HG03060 (cell line): Measurements from ENCODE around the gene RBM20.

Experiments used
- ATAC-seq: cut with Tn5 transposase; IDR thresholded peaks from one replicate; pipeline ENCODE4 v1.9.1; 2021; ENCODE audit warnings: low read depth, moderate number of reproducible peaks; ENCODE audit not compliant: unreplicated experiment

The RBM20 gene

DNA sequence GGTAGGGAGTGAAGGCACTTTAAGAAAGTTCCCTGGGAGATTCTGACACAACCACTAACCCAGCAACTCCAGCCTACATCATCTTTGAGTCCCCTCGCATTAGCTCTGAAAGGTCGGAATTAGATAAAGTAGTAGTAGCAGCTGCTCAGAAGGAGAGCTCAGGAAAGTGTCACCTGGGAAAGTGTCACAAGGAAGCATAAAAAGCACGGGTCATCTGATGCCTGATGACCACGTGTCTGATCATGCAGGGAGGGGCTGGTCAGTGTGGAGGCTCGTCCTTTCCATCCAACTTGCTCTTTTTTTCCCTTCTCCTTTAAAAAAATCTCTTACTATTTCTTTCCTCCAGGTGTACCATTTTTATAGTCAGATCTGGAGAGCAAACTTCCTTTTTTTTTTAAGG is 180.5 kb downstream of the RBM20 start:
- no peak for ATAC-seq

DNA sequence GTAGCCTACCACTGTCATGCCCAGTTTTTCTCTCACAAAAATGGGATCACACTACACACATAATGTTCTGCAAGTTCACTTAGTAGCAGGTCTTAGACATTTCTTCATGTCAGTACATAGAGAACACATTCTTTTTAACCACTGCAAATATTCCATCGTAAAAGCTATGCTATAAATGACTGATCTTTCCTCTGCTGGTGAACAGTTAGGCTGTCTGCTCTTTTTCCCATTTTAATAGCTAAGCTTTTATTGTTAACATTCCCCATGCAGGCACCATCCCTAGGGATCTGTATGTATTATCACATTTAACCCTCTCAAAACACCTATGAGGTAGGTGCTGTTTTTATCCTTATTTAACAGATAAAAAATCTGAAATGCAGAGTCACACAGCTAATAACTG is 181.4 kb downstream of the RBM20 start:
- ATAC-seq: no peak

DNA sequence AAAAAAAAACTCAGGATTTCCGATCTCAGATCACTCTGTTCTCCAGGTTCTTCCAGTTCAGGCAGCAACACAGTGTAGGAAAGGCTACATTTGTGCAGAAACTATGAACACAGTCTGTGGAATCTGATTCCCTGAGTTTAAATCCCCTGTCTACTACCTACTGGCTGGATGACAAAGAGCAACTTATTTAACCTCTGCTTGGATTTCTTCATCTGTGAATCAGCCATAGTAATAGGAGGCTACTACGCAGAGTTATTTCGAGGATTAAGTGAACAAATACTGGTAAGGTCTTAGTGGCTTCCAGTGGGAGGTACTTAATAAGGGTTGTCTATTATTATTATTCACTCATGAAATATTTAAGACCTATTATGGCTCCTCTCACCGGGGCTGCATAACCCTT is 183.3 kb downstream of the RBM20 start:
- no peak for ATAC-seq

DNA sequence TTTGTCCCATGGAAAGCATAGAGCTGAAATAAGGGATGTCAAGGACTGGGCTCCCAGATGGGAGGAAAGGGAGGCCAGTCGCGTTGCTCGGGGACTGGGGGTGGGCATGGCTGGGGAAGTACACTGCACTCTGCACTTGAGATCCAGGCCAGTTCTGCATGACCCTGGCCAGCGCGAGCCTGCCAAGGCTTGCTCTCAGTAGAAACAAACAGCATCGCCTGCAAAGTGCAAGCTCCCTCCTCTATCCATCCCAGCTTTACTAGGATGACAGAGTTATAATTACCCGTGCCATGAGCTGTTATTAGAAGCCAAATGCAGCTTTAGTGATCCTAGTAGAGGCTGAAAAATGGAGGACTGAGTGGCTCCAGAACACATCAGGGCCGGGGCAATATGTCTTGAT is 183.7 kb downstream of the RBM20 start:
- no peak for ATAC-seq

DNA sequence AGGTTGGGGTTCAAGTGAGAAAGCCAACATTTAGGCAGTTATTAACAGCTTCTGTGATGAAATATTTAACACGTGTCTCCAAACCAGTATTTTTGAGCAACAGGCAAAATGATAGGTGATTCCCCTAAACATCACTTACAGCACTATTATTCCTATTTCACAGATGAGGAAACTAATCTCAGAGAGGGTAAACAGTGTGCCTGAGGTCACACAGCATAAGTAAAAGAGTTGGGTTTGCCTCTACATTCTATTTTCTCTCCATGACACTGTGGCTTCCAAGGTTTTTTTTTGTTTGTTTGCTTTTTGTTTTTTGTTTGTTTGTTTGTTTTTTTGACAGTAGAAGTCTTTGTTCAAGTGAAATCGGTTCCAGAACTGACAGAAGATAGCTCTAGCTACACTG is 184.4 kb downstream of the RBM20 start:
- ATAC-seq: no peak

DNA sequence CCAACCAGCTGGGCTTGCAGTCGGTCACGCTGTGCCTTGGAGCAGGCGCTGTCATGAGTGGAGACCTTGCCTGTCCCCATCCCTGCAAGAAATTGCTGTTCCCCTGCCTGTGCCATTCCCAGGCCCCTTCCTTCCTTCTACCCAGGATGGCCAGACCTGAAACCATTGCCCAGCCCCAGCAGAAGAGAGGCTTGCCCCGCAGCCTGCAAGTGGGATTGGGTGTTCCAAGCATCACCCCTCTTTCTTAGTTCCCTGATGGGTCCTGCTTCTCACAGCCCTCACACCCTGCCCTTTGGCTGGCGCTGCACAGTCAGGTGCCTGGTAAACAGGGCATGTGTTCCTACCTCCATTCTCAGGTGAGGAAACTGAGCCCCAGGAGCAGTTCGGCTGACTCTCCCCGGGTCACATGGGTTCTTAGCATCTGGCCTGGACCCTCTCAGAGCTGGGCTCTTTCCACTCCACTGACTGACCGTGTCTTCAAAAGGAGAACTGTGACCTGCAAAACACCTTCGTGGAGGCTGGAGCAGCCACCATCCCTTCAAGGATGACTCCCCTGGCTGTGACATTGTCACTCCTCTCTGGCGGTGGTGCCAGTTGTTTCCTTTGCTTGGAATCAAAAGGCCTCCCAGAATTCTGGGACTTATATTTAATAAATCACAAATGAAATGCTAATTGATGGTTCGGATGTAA is 185.7 kb downstream of the RBM20 start:
- no peak for ATAC-seq

DNA sequence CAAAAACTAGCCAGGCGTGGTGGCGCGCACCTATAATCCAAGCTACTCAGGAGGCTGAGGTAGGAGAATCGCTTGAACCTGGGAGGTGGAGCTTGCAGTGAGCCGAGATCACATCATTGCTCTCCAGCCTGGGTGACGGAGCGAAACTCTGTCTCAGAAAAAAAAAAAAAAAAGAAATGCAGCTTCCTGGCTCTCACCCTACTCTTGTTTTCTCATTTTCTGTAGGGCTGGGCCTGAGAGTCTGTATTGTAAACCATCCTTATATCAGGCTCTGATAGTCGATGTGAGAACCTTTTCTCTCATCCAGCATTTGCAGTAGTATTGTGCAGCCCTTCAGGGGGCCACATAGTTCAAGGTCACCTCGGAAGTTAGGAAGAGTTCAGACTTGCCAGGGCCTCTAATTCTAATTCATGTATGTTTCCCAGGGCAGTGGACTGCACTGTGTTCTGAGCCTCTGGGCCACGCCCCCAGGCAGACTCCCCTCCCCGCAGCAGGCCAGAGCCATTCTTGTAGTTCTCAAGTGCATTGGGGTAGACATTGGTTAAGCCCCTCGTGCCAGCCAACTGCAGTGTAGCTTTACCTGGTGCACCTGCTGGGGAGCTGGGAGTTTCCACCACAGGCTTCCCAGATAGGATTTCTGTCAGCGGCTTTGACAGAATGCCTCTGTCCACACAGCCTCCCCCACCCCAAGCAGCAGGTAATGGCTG is 189.3 kb downstream of the RBM20 start:
- ATAC-seq: no peak

DNA sequence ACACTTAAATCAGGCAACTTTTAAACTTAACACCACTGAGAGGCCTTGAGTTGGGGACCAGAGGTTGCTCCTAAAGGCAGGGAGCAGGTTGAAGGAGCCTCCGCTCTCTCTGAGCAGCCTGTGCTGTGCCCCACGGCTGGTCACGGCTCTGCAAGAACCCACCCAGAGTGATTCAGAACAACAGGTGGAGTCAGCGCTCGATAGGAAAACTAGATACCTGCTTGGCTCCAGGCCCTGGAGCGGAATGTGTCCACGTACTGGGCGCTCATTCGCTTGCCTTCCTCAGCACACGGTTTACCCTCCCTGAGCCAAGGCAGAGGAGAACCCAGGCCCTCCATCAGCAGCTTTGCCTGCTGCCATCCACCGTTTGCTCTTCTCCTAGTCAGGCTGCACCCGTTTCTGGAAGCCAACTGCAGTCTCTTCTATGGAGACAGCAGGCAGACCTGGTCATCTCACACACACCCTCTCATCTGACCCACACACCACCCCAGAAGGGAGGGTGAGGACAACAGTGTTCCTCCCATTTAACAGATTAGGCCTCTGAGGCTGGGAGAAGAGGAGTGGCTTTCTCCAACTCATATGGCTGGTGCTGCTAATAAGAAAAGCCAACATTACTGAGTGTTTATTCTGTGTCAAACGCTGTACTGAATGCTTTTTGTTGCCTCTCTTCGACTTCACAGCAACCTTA is 189.9 kb downstream of the RBM20 start:
- ATAC-seq: no peak

DNA sequence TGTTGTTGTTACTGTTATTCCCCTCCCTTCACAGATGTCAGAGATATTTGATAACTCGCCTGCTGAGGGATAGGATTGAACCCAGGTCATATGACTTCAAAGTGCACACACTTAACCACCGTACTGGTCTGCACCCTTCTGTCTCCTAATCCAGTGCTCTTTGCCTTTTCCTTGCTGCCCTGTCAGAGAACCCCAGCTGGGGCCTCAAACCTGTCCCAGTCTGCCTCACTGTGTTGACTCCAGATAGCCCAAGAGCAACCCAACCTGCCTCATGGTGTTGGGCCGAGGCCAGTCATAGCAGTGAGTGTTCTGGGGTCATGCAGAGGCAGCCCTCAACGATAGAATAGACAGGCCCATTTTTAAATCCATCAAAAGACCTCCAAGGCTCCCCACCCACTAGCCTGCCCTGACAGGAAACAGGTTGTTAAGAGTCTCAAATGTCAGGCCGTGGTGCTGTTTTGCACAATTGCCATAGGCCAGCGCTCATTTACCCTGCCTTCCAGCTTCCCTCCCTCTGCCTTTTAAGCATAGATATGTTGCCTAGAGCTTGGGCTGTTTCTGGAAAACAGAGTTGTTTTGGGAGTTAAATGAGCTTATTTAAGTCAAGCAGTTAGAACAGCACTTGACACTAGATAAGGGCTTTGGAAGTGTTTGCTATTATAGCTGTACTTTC is 190.6 kb downstream of the RBM20 start:
- ATAC-seq: no peak

DNA sequence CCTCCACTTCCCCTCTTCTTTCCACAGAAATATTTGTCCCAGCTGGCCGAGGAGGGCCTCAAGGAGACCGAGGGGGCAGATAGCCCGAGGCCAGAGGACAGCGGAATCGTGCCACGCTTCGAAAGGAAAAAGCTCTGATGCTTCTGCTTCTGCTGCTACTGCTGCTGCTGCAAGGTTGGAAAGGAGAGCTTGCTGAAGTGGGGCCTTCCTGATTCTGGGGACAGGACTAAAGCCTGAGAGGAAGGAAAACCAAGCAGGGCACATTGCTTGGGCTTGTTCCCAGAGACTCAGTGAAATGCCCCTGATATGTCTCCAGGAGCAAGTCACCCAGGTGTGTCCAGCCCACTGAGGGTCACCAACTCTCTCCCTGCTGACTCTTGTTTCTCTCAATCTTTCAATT is 191.7 kb downstream of the RBM20 start:
- no peak for ATAC-seq

DNA sequence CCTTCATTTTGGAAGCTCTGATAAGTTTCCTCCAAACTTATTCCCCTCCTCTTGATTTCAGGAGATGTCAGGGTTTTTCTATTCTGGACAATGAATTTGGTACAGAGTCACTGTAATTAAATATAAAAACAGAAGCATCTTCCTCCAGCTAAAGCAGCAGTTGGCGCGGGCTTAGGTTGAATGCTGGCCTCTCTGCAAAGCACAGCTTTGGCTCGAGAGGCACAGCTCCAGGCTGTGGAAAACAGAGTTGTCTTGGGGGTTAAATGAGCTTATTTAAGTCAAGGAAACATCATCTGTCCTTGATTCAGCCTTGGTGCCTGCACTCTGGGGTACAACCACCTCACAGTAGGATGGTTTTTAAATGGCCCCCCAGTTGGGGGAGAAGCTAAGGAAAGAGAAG is 192.6 kb downstream of the RBM20 start:
- ATAC-seq: no peak

DNA sequence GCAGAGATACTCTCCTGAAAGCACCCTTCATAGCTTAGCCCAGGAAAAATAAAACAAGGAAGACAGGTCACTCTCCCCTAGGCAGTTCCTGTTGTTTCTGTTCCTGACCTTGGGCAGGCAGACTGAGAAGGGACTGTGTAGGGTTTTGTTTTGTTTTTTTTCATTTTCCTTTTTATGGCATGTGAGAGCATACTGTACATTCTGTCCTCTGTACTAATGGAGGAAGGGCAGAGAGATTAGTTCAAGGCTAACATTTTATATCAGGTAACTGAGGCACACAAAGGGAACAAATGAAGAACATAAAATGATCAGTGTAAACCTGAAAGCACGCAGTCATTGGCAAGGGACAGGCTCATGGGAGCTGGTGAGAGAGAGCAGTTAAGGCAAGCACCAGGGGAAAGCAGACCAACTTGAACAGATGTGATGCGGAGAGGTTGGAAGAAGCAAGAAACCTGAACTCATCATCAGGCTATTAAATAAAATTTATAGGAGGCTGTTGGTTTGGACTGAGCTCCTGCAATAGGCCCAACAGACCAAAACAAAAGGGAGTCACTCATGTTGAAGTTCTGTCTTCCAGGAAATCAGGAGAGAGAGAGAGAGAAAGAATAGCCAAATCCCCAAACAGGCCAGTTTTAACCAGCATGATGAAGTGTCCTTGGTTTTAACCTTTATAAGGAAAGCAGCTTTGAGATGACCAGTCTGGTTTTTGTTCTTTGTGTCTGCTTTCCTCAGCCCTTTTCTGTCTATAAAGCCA is 193.5 kb downstream of the RBM20 start:
- no peak for ATAC-seq

DNA sequence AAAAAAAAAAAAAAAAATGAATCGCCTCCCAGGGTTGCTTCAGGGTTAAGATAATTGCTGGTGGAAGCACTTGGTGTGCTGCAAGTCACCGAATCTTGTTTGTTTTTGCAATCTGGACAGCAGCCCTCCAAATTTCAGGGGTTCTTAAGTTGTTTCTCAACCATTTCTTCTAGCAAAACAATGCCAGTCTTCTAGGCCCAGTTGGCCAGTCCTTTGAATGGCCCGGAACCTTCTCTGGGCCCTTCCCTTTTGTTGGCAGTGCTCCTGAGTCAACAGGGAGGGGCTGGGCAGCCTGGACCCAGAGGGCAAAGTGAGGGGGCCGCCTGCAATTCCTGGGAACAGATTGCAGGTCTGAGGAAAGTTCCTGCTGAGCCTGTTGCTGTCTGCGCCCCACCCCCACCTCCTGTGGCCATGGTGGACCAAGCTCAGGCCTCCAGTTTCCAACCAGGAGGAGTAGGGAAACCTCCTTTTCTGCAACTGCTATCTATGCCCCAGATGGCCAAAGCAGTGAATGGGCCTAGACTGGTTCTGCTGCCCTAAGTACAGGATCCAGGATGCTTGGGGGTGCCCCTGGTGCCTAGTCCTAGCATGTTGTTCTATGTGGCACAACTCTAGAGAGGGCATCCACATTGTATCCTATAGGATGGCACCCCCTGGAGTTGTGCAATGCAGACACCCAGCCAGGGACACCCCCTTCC is 196.2 kb downstream of the RBM20 start:
- ATAC-seq: no peak

DNA sequence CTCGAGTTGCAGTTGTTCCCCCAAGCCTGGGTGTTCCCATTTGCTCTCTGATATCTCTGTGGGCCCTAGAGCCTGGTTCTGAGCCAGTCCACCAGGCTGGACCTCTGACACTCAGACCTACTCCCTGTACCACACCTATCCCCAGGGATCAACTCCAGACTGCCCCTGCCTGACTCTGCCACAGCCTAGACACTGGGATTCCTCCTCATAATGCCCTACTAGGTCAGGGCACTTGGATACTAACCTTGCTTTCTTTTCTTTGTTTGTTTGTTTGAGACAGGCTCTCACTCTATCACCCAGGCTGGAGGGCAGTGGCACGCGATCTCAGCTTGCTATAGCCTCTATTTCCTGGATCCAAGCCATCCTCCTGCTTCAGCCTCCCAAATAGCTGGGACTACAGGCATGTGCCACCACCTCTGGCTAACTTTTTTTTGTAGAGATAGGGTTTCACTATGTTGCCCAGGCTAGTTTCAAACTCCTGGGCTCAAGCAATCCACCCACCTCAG is 196.8 kb downstream of the RBM20 start:
- ATAC-seq: no peak

DNA sequence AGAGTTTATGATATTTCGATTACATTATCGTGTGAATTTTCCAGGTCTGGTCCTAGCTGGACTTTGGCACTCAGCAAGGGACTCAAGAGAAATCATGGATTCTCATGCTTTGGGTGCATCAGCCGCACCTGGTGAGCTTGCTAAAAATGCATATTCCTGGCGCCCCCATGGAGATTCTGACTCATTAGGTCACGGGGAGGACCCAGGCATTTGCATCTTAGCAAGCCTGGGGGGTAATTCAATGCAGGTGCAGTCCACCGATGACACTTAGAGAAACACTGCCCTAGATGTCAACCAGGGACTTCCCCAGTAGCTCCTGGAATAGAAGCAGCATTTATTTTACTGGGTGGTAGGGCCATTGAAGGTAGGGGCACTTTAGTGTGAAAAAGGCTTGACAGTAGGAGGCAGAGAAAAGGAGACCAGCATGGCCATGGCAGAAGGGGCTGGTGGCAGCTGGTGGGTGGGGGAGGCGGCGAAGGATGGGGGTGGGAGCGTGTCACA is 197.7 kb downstream of the RBM20 start:
- ATAC-seq: peak; percentile 55

DNA sequence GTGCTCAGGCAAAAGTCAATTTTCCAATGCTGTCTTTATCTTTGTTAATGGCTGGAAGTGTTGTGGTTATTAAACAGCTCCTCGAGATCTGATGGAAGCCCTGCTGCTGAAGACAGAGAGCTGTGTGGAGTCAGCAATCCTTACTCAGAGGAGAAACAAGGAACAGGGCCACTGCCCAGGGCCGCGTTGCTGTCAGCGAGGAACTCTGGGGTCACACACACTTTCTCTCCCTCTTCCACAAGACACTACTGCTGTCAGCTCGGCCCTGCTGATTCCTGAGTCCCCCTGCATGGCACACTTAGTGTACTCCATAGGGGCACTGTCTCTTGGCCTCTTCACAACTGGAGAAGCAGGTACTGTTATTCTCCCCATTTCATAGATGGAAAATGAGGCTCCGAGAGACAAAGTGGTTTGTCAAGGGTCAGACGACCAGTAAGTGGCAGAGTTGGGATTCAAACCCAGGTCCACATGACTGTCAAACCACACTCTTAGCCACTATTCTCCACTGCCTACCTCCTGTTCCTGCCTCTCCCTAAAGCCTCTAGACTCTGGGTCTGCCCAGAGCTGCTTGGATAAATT is 198.3 kb downstream of the RBM20 start:
- no peak for ATAC-seq

DNA sequence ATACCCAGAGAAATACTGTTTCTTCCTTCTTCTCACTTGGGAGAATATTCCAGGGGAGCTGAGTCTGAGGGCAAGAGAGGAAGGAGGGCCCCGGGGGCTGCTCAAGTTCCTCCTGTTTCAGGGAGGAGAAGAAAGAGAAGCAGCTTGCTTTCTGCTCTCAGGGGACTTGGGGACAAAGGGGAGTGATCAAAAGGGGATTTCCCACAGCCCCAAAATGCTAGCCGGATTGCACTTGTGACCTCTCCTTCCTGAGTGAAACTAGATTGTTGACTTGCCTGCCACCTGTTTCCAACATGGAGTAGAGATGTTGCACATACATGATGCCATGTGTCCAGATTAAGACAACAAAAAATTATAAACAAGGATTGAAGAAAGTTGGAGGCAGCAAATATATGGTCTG is 198.9 kb downstream of the RBM20 start:
- peak; percentile 70 for ATAC-seq

DNA sequence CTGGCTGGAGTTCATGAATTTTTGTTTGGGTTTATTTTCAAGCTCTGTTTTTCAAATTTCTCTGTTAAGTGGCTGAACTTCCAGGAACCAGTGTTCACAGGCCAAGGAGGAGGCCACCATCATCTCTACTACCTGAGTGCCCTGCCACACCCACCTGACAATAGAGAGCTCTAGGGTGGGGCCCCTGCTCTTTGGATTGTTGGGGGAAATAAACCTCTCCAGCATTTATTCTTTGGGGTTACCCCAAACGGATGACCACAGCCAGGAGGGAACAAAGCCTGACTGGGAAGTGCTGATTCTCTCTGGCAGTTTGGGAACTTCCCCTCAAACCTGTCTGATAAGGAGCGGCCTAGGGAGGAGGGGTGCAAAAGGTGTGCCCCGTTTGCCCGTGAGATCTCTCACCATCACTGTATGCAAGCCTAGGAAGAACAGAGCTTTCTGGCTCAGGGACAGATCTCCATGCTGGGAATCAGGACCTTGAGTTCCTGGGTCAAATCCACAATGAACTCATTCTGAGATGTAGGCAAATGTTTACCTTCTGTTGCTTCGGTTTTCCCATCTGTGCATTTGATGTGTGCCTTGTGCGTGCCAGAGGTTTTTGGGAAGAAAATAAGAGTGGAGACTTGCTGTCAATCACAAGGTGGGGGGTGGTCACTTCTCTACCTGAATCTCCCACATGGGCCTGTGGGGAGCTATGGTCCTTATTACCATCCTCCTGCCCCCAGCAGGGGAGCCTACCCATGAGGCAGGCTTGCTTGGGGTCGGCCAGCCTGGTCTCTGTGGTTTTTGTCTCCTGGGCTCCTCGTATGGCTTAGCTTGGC is 199.9 kb downstream of the RBM20 start:
- no peak for ATAC-seq

DNA sequence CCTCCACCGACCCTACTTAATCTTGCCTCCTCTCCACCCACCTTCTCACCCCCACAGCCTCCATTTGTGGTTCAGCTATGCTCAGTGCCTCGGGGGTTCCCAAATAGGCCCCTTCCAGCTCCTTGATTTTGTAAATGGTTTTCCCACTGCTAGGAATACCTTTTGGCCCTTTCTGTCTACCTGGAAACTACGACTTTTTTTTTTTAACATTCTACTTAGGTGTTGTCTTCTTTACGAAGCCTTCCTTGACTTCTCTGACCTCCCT is 200.4 kb downstream of the RBM20 start:
- ATAC-seq: no peak
